ENCODE measurements around the gene IL4I1. TPM values are rescaled to one million over a fixed set of nuclear protein-coding genes. Genes with fewer than 3 reads are reported as not detected.

Gene IL4I1
- total and polyA plus RNA-seq, 4 donors: 0.08 to 0.75 (median 0.23) TPM

GRCh38 chr19:49912965-49913685, 16.4 kb upstream of the IL4I1 start:
- Histone ChIP-seq H3K27me3 (ENCODE audit: control insufficient read depth in 4 of 4, insufficient read depth in 4 of 4, low read length in 3 of 4) (no peaks in the 10 kb centered on the region), H3K27ac (ENCODE audit: low read depth in 1 of 2, low read length in 2 of 2) (no peak overlapping the region), H3K36me3 (ENCODE audit: control insufficient read depth in 4 of 4, insufficient read depth in 3 of 4, low read depth in 1 of 4, low read length in 3 of 4) (peaks cover 2 to 24% (median 14%) of the 10 kb centered on the region in 4 donors), H3K9me3 (ENCODE audit: control insufficient read depth in 4 of 4, low read length in 3 of 4) (no peaks in the 10 kb centered on the region), H3K4me1 (ENCODE audit: control insufficient read depth in 4 of 4, insufficient read depth in 4 of 4, low read length in 3 of 4) (peaks cover 0 to 25% (median 11%) of the 10 kb centered on the region in 4 donors), H3K4me3 (ENCODE audit: low read depth in 1 of 3, low read length in 3 of 3) (no peak overlapping the region), H3K9ac (ENCODE audit: low read depth in 1 of 2, low read length in 2 of 2) (no peak overlapping the region)
- TF ChIP-seq RAD21 (IDR thresholded peaks at IDR 0.05): peak in 1 of 2 donors; percentile 46
- no peak for TF ChIP-seq FOXA2 (IDR thresholded peaks at IDR 0.05)
- 84% methylated on average over 21 of the region's 21 CpGs for WGBS
- peak; percentile 52 for DNase-seq (ENCODE audit: low spot score)

GRCh38 chr19:49911381-49912145, 14.9 kb upstream of the IL4I1 start:
- H3K4me1 ChIP-seq (ENCODE audit: control insufficient read depth in 4 of 4, insufficient read depth in 4 of 4, low read length in 3 of 4): peaks cover 0 to 18% (median 6%) of the 10 kb centered on the region in 4 donors
- no peak for DNase-seq (ENCODE audit: low spot score)
- no peak overlapping the region for H3K4me3 ChIP-seq (ENCODE audit: low read depth in 1 of 3, low read length in 3 of 3)
- no peaks in the 10 kb centered on the region for H3K27me3 ChIP-seq (ENCODE audit: control insufficient read depth in 4 of 4, insufficient read depth in 4 of 4, low read length in 3 of 4)
- peak overlapping the region in 1 of 2 donors; percentile 19 for H3K27ac ChIP-seq (ENCODE audit: low read depth in 1 of 2, low read length in 2 of 2)
- H3K36me3 ChIP-seq (ENCODE audit: control insufficient read depth in 4 of 4, insufficient read depth in 3 of 4, low read depth in 1 of 4, low read length in 3 of 4): peaks cover 6 to 37% (median 16%) of the 10 kb centered on the region in 4 donors
- no peak overlapping the region for H3K9ac ChIP-seq (ENCODE audit: low read depth in 1 of 2, low read length in 2 of 2)
- TF ChIP-seq FOXA1 (IDR thresholded peaks at IDR 0.05) (no peak), EGR1 (IDR thresholded peaks at IDR 0.05; ENCODE audit: low read depth in 2 of 2) (no peak), RAD21 (IDR thresholded peaks at IDR 0.05) (no peak), ZBTB33 (IDR thresholded peaks at IDR 0.05) (no peak), RXRA (IDR thresholded peaks at IDR 0.05) (no peak), FOXA2 (IDR thresholded peaks at IDR 0.05) (no peak), NR2F2 (IDR thresholded peaks at IDR 0.05) (no peak), JUND (IDR thresholded peaks at IDR 0.05) (no peak), YY1 (IDR thresholded peaks at IDR 0.05) (no peak), SP1 (IDR thresholded peaks at IDR 0.05) (no peak), GABPA (IDR thresholded peaks at IDR 0.05 in 1 of 2, conservative IDR thresholded peaks at IDR 0.05 in 1 of 2) (no peak), HNF4A (conservative IDR thresholded peaks at IDR 0.05) (no peak), TAF1 (conservative IDR thresholded peaks at IDR 0.05) (no peak), CTCF (IDR thresholded peaks at IDR 0.05; ENCODE audit: low read depth, low read length, missing input control) (no peak), HNF4G (IDR thresholded peaks at IDR 0.05) (no peak)
- TF ChIP-seq, protein P1, sequence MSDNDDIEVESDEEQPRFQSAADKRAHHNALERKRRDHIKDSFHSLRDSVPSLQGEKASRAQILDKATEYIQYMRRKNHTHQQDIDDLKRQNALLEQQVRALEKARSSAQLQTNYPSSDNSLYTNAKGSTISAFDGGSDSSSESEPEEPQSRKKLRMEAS (IDR thresholded peaks at IDR 0.05): no peak
- TF ChIP-seq, protein P2, sequence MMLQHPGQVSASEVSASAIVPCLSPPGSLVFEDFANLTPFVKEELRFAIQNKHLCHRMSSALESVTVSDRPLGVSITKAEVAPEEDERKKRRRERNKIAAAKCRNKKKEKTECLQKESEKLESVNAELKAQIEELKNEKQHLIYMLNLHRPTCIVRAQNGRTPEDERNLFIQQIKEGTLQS (IDR thresholded peaks at IDR 0.05): no peak
- TF ChIP-seq, protein P3, sequence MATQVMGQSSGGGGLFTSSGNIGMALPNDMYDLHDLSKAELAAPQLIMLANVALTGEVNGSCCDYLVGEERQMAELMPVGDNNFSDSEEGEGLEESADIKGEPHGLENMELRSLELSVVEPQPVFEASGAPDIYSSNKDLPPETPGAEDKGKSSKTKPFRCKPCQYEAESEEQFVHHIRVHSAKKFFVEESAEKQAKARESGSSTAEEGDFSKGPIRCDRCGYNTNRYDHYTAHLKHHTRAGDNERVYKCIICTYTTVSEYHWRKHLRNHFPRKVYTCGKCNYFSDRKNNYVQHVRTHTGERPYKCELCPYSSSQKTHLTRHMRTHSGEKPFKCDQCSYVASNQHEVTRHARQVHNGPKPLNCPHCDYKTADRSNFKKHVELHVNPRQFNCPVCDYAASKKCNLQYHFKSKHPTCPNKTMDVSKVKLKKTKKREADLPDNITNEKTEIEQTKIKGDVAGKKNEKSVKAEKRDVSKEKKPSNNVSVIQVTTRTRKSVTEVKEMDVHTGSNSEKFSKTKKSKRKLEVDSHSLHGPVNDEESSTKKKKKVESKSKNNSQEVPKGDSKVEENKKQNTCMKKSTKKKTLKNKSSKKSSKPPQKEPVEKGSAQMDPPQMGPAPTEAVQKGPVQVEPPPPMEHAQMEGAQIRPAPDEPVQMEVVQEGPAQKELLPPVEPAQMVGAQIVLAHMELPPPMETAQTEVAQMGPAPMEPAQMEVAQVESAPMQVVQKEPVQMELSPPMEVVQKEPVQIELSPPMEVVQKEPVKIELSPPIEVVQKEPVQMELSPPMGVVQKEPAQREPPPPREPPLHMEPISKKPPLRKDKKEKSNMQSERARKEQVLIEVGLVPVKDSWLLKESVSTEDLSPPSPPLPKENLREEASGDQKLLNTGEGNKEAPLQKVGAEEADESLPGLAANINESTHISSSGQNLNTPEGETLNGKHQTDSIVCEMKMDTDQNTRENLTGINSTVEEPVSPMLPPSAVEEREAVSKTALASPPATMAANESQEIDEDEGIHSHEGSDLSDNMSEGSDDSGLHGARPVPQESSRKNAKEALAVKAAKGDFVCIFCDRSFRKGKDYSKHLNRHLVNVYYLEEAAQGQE (IDR thresholded peaks at IDR 0.05): no peak
- no peaks in the 10 kb centered on the region for H3K9me3 ChIP-seq (ENCODE audit: control insufficient read depth in 4 of 4, low read length in 3 of 4)
- whole genome bisulfite sequencing: 75% methylated on average over 9 of the region's 9 CpGs

All from liver (tissue), 9 donors.